Measurements from ENCODE around the gene GJB5. TPM values are rescaled to one million over a fixed set of nuclear protein-coding genes. Genes with fewer than 3 reads are reported as not detected.
"Not testable (repeated sequence)": the region's sequence is repeated elsewhere in the genome, so short reads cannot be mapped to it uniquely, and the experiment has no call there.

The GJB5 gene
- total RNA-seq, 1 donor from 2014 or later: not detected

- DNase-seq (ENCODE audit: low read depth, low spot score): no peak
Measured at GRCh38 chr1:34745666-34746065, 9.2 kb upstream of the GJB5 start.

- DNase-seq (ENCODE audit: low read depth, low spot score): no peak
Measured at GRCh38 chr1:34746101-34746500, 8.7 kb upstream of the GJB5 start.

DNA sequence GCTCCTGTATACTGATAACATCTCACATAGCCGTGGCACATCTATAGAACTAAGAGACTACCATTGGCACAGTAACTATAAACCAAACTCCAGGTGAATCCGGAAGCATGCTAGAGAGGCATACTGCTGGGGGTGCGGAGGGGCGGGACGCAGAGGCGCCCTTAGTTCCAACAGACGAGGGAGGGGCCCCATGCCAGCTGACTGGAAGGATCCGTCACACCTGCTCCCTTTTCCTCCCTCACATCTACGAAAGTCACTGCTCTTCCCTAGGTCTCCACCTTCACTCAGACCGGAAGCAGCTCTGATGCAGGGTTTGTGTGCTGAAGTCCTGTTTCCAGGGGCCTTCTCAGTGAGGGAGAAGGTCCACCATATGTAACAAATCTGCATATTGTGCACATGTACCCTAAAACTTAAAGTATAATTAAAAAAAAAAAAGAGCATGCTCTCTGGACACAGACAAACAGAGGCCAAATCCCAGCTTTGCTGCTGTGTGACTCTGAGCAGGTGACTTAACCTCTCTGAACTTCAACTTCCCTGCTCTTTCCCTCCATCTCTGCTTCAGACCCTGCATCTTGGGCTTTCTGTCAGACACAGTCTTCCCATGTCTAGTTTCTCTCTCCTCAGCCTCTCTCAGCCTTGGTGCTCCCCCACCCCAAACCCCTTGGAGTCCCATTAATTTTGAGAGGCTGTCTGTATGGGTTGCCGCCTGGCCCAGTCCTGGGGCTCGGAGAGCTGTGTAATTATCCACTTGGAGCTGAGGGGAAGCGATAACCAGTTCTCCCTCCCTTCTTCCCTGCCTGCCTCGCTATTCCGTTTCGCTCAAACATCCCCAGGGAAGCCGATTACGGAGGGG is 7.8 kb upstream of the GJB5 start:
- no peak for DNase-seq (ENCODE audit: low read depth, low spot score)

GRCh38 chr1:34747638-34747941 is 7.3 kb upstream of the GJB5 start:
- DNase-seq (ENCODE audit: low read depth, low spot score): no peak

DNA sequence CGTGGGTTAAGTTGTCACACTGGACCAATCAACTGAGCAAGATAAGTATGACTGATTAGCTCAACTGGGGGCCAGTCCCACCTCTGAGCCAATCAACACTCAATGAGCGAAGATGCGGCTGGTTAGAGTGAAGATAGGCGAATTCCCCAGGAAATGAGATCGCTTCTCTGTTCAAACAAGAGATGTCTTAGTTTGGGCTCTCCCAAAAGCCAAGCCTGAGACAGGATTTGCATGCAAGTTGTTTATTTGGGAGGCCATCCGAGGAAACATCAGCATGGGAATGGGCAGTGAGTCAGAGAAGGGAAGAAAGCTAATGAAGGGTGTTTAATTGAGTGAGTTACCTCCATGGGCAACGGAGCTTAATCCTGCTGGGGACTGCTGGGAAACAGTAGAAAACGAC is 4.9 kb upstream of the GJB5 start:
- DNase-seq (ENCODE audit: low read depth, low spot score): no peak

GRCh38 chr1:34750610-34751009 is 4.2 kb upstream of the GJB5 start:
- DNase-seq (ENCODE audit: low read depth, low spot score): no peak

DNA sequence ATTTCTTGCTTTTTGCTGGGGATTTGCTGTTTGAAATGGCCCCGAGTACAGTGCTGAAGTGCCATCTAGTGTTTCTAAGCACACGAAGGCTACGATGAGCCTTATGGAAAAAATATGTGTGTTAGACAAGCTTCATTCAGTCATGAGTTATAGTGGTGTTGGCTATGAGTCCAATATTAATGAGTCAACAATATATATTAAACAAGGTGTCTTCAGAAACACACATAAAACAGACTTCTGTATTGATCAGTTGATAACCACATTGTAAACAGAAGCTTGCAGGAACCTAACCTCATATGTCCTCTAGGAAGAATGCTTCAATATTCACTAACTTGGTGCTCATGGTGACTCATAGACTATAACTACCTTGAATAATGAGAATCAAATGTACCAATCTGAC is 1.7 kb upstream of the GJB5 start:
- DNase-seq (ENCODE audit: low read depth, low spot score): no peak

DNA sequence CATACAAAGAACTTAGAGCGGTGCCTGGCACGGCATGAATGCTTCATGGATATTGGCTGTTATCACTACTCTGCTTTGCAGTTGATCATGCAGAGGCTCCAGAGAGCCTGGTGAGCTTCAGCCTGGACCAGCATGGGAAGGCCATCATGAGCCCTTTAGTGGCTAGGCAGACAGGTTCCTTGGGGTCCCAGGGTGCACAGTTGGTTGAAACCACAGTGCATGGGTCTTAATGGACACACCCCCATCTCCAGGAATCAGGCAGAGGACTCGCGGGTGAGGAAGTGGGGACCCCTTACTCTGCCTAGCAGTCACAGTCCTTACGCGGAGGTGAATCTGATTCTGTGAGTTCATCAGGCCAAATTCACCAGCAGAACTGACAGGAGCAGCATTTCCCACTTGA is 1.1 kb downstream of the GJB5 start:
- DNase-seq (ENCODE audit: low read depth, low spot score): no peak

GRCh38 chr1:34757386-34757785 is 2.5 kb downstream of the GJB5 start:
- DNase-seq (ENCODE audit: low read depth, low spot score): no peak

DNA sequence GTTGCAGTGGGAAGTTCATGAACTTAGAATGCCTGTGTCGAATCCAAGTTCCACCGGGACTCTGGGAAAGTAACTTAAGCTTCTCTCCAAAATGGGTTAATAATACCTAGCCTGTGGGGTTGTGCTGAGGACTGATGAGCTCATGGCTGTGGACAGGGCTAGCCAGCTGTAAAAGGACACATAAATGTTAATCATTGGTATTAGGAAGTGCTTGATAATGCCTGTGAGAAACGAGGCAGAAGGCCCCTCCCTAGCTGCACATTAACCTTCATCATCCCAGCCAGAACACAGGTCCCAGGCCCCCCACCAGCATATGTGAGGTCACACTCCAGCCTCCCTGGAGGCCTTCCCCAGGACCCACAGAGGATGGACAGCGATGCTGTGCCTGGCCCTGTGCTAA is 3.9 kb downstream of the GJB5 start:
- no peak for DNase-seq (ENCODE audit: low read depth, low spot score)

GRCh38 chr1:34759503-34760357 is 4.9 kb downstream of the GJB5 start, which contains the start of gene GJB4:
TSS of gene GJB4 (plus strand) at chr1:34759740. CDS start at chr1:34761255, 1,515 bp downstream.
- DNase-seq (ENCODE audit: low read depth, low spot score): no peak

DNA sequence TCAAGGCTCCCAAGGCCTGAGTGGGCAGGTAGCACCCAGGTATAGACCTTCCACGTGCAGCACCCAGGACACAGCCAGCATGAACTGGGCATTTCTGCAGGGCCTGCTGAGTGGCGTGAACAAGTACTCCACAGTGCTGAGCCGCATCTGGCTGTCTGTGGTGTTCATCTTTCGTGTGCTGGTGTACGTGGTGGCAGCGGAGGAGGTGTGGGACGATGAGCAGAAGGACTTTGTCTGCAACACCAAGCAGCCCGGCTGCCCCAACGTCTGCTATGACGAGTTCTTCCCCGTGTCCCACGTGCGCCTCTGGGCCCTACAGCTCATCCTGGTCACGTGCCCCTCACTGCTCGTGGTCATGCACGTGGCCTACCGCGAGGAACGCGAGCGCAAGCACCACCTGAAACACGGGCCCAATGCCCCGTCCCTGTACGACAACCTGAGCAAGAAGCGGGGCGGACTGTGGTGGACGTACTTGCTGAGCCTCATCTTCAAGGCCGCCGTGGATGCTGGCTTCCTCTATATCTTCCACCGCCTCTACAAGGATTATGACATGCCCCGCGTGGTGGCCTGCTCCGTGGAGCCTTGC is 6.4 kb downstream of the GJB5 start:
- DNase-seq (ENCODE audit: low read depth, low spot score): no peak

- DNase-seq (ENCODE audit: low read depth, low spot score): no peak
Measured at GRCh38 chr1:34761776-34762307, 7.0 kb downstream of the GJB5 start.

- no peak for DNase-seq (ENCODE audit: low read depth, low spot score)
Measured at GRCh38 chr1:34762474-34763141, 7.8 kb downstream of the GJB5 start.

- DNase-seq (ENCODE audit: low read depth, low spot score): no peak
Measured at GRCh38 chr1:34763142-34763781, 8.4 kb downstream of the GJB5 start.

- DNase-seq (ENCODE audit: low read depth, low spot score): no peak
Measured at GRCh38 chr1:34768856-34769255, 14.0 kb downstream of the GJB5 start.

- no peak for DNase-seq (ENCODE audit: low read depth, low spot score)
Measured at GRCh38 chr1:34770891-34771504, 16.2 kb downstream of the GJB5 start.

- no peak for DNase-seq (ENCODE audit: low read depth, low spot score)
Measured at GRCh38 chr1:34771573-34772371, 16.9 kb downstream of the GJB5 start.

GRCh38 chr1:34773114-34773513 is 18.3 kb downstream of the GJB5 start:
- not testable (repeated sequence) for DNase-seq (ENCODE audit: low read depth, low spot score)

DNA sequence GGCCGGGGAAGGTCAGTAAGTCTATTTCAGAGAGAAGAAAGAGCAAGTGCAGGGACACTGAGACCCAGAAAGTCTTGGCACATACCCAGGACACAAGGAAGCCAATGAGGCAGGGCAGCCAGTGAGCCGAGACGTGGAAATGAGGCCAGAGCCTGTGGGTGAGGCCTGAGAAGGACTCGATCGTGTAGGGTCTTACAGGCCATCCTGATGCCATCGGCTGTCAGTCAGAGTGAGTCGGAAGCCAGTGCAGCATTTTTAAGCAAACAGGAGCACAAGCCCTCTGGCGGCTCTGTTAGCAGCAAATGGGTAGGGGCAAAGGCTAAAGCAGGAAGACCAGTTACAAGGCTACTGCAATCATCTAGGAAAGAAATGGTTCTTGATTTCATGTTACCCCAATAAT is 20.1 kb downstream of the GJB5 start:
- DNase-seq (ENCODE audit: low read depth, low spot score): no peak

All from pulmonary artery endothelial cell (primary cell).